ENCODE measurements around the gene SLC13A3. TPM values are rescaled to one million over a fixed set of nuclear protein-coding genes. Genes with fewer than 3 reads are reported as not detected.

The SLC13A3 gene
- total and polyA plus RNA-seq, 2 donors (not counting 3 experiments of a cell fraction or from before 2014, with no cell fraction given), result 0.11 to 0.40 TPM

GRCh38 chr20:46619445-46619844 lies 31.8 kb downstream of the SLC13A3 start:
- Histone ChIP-seq H3K9me1 (replicated peaks; ENCODE audit: control insufficient read depth, extremely low read depth, insufficient read depth, low read length) (no peaks in the 10 kb centered on the region), H3K27ac (ENCODE audit: insufficient read depth, low read depth, low read length) (no peak overlapping the region), H3K79me2 (ENCODE audit: control insufficient read depth, insufficient read depth, low read length) (no peaks in the 10 kb centered on the region), H3K9me3 (replicated peaks; ENCODE audit: control insufficient read depth, insufficient read depth, low read length) (no peaks in the 10 kb centered on the region), H4K20me1 (replicated peaks; ENCODE audit: control insufficient read depth, extremely low read depth, insufficient read depth, low read length) (no peaks in the 10 kb centered on the region), H3K27me3 (ENCODE audit: control insufficient read depth in 2 of 2, insufficient read depth in 2 of 2, low read length in 2 of 2) (no peaks in the 10 kb centered on the region), H3K9ac (replicated peaks; ENCODE audit: extremely low read depth, insufficient read depth, low read length) (no peak overlapping the region), H2AFZ (ENCODE audit: low read depth, low read length) (no peak overlapping the region), H3K36me3 (ENCODE audit: control insufficient read depth in 2 of 2, extremely low read depth in 1 of 2, insufficient read depth in 2 of 2, low read length in 2 of 2) (no peaks in the 10 kb centered on the region), H3K4me2 (ENCODE audit: insufficient read depth, low read length) (no peak overlapping the region), H3K4me1 (ENCODE audit: control insufficient read depth, extremely low read depth, insufficient read depth, low read length) (no peaks in the 10 kb centered on the region), H3K4me3 (replicated peaks in 1 of 3; ENCODE audit: insufficient read depth in 1 of 3, low read depth in 1 of 3, low read length in 3 of 3) (no peak overlapping the region)
- dilution Hi-C loops (cut with MboI; ENCODE audit: extremely low pct_ligation_motif_present, low sequenced_read_pairs), result no loop called here
- POLR2A ChIA-PET, result no interaction called here
- CTCF ChIA-PET, result no interaction called here
- intact Hi-C loops (cut with micrococcal nuclease), result no loop called here
- BruUV-seq (replicated peaks), result no TSS peak
- FAIRE-seq (no peak), DNase-seq (ENCODE audit: low read depth, low spot score) (no peak)
- TF ChIP-seq POLR2A (IDR thresholded peaks at IDR 0.05; ENCODE audit: low read depth, low read length) (no peak), CTCF (IDR thresholded peaks at IDR 0.05; ENCODE audit: extremely low read depth in 1 of 2, insufficient read depth in 1 of 2, low read depth in 1 of 2, low read length in 2 of 2) (no peak), FOS (IDR thresholded peaks at IDR 0.05; ENCODE audit: borderline replicate concordance, insufficient read depth, low read length) (no peak), POLR2AphosphoS5 (IDR thresholded peaks at IDR 0.05; ENCODE audit: insufficient read depth, low read depth, low read length) (no peak), EZH2 (IDR thresholded peaks at IDR 0.05; ENCODE audit: borderline replicate concordance, low read depth, low read length, severe bottlenecking) (no peak)

- FAIRE-seq, result no peak
- intact Hi-C loops (cut with micrococcal nuclease), result no loop called here
Measured at GRCh38 chr20:46618316-46619100, 32.8 kb downstream of the SLC13A3 start.

More at GRCh38 chr20:46618316-46619100, 32.8 kb downstream of the SLC13A3 start:
- no peak for TF ChIP-seq POLR2A (IDR thresholded peaks at IDR 0.05; ENCODE audit: low read depth, low read length)
- no peak for TF ChIP-seq CTCF (IDR thresholded peaks at IDR 0.05; ENCODE audit: extremely low read depth in 1 of 2, insufficient read depth in 1 of 2, low read depth in 1 of 2, low read length in 2 of 2)
- TF ChIP-seq EZH2 (IDR thresholded peaks at IDR 0.05; ENCODE audit: borderline replicate concordance, low read depth, low read length, severe bottlenecking), result no peak
- dilution Hi-C loops (cut with MboI; ENCODE audit: extremely low pct_ligation_motif_present, low sequenced_read_pairs), result no loop called here
- H3K79me2 ChIP-seq (ENCODE audit: control insufficient read depth, insufficient read depth, low read length), result no peaks in the 10 kb centered on the region
- H3K9ac ChIP-seq (replicated peaks; ENCODE audit: extremely low read depth, insufficient read depth, low read length), result no peak overlapping the region
- no peak for DNase-seq (ENCODE audit: low read depth, low spot score)
- H2AFZ ChIP-seq (ENCODE audit: low read depth, low read length), result no peak overlapping the region
- no peaks in the 10 kb centered on the region for H3K36me3 ChIP-seq (ENCODE audit: control insufficient read depth in 2 of 2, extremely low read depth in 1 of 2, insufficient read depth in 2 of 2, low read length in 2 of 2)
- BruUV-seq (replicated peaks), result no TSS peak
- H3K9me1 ChIP-seq (replicated peaks; ENCODE audit: control insufficient read depth, extremely low read depth, insufficient read depth, low read length), result no peaks in the 10 kb centered on the region
- no peak overlapping the region for H3K27ac ChIP-seq (ENCODE audit: insufficient read depth, low read depth, low read length)
- CTCF ChIA-PET, result no interaction called here
- H3K4me2 ChIP-seq (ENCODE audit: insufficient read depth, low read length), result no peak overlapping the region
- H3K4me3 ChIP-seq (replicated peaks in 1 of 3; ENCODE audit: insufficient read depth in 1 of 3, low read depth in 1 of 3, low read length in 3 of 3), result no peak overlapping the region
- H4K20me1 ChIP-seq (replicated peaks; ENCODE audit: control insufficient read depth, extremely low read depth, insufficient read depth, low read length), result no peaks in the 10 kb centered on the region
- H3K27me3 ChIP-seq (ENCODE audit: control insufficient read depth in 2 of 2, insufficient read depth in 2 of 2, low read length in 2 of 2), result no peaks in the 10 kb centered on the region
- H3K4me1 ChIP-seq (ENCODE audit: control insufficient read depth, extremely low read depth, insufficient read depth, low read length), result no peaks in the 10 kb centered on the region
- POLR2A ChIA-PET, result no interaction called here
- H3K9me3 ChIP-seq (replicated peaks; ENCODE audit: control insufficient read depth, insufficient read depth, low read length), result no peaks in the 10 kb centered on the region
